Tongue (tissue), 2 donors: Measurements from ENCODE around the gene TMEM217. TPM values are rescaled to one million over a fixed set of nuclear protein-coding genes. Genes with fewer than 3 reads are reported as not detected.
A peak's percentile ranks its signal among the peaks of the same experiment; 100 is the strongest.

Source experiments
- DNase-seq: peaks from one replicate; pipeline ENCODE4 v3.0.0-alpha.2; 2015
- total RNA-seq: library from RNA; depleted of rRNA; stranded (reverse); fragments of >200 nt; gene quantifications from one replicate; pipeline ENCODE4 v1.2.3, GENCODE V29; 2014

Gene TMEM217
- total RNA-seq, 1 donor from 2014 or later, result 0.31 TPM

DNA sequence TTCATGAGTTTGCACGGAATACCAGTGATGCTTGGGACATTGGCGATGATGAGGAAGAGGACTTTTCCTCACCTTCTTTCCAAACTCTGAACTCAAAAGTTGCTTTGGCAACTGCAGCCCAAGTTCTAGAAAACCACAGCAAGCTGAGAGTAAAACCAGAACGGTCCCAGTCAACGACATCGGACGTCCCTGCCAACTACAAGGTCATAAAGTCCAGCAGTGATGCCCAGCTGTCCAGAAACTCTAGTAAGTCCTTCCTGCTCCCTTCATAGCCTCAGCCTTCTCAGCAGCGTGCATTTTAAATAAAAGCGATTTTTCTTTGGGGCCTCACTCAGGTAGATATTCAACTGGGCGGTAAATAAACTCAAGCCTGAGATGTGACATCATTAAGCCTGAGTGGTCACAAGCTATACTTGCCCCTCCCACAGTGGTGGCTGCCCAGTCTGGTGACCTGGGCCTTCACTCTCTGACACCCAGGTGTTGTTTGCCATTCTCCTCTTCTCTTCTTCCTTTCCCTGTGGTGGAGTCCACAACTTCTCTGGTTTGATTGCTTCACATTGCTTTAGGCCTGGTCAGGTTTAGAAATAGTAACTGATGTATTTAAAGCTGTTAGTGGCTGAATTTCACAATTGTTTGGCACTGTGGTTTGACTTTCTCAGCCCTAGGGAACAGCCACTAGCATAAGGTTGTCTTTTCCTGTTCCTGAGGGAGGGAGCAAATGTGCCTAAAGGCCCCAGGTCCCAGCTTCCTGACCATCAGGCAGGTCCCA lies 21.6 kb upstream of the TMEM217 start:
- DNase-seq, result no peak

- no peak for DNase-seq
Measured at GRCh38 chr6:37277001-37277409, 19.1 kb upstream of the TMEM217 start.

- DNase-seq, result no peak
Measured at GRCh38 chr6:37275350-37275749, 17.4 kb upstream of the TMEM217 start.

GRCh38 chr6:37273690-37274089 lies 15.7 kb upstream of the TMEM217 start:
- no peak for DNase-seq

DNA sequence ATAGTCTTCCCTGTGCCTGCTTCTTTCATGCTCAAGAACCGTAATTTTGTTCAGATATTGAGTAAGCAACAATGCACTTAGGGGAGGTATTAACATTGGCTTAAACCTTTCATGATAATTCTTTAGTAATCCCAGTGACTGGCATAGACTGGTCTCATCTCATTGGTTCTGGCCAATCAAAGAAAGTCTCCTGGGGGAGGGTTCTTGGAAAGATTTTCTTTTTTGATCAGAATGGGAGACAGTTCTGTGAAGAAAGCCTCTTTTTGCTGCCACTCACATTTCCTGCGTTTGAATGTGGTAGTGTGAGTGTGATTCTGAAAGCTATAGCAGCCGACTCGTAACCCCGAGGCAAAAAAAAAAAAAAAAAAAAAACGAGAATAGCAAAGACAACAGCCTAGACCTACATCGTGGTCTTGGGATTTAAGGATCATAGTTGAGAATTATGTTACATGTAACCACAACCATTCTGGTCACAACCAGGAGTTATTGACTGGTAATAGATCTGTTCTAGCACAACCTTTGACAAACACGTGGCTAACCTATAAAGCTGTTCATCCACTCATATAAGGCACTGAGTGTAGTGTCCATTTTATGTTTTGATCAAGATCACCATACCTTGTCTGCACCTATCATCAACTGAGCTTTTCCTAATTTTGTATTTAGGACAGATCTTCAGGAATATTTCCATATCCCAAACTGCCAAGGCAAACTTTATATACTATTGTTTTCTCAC lies 15.1 kb upstream of the TMEM217 start:
- DNase-seq, result no peak

GRCh38 chr6:37269105-37269504 lies 11.2 kb upstream of the TMEM217 start:
- DNase-seq, result no peak

GRCh38 chr6:37265860-37266259 lies 7.9 kb upstream of the TMEM217 start:
- no peak for DNase-seq

DNA sequence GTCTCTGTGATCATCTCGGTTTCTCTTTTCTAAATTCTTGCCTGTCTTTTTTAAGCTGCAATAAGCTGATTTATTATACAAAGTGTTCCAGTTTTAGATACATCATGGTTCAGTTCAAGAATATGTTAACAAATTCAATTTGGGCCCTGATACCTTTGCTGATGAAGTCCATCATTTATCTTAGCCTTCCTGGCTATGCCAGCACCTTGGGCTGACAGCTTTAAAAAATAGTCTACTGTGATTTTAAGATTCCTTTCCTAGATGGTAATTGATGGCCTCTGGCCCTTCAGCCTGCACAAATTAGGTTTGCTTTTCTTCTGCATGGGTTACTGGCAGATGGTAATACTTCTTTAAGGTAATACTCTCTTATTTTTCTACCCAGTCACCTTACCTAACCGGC lies 7.1 kb upstream of the TMEM217 start:
- DNase-seq, result no peak

- DNase-seq, result no peak
Measured at GRCh38 chr6:37262446-37263026, 4.6 kb upstream of the TMEM217 start.

DNA sequence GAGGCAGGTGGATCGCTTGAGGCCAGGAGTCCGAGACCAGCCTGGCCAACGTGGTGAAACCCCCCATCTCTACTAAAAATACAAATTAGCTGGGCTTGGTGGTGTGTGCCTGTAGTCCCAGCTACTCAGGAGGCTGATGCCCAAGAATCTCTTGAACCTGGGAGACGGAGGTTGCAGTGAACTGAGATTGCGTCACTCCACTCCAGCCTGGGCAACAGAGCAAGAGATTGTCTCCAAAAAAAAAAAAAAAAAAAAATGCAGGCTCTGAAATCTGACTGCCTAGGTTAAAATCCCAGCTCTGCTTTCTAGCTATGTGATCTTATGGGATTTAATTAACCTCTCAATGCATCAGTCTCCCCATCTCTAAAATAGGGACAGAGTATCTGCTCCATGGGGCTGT lies 3.3 kb upstream of the TMEM217 start:
- no peak for DNase-seq

GRCh38 chr6:37260444-37260843 lies 2.5 kb upstream of the TMEM217 start:
- DNase-seq, result no peak

- DNase-seq, result no peak
Measured at GRCh38 chr6:37260040-37260439, 2.1 kb upstream of the TMEM217 start.

DNA sequence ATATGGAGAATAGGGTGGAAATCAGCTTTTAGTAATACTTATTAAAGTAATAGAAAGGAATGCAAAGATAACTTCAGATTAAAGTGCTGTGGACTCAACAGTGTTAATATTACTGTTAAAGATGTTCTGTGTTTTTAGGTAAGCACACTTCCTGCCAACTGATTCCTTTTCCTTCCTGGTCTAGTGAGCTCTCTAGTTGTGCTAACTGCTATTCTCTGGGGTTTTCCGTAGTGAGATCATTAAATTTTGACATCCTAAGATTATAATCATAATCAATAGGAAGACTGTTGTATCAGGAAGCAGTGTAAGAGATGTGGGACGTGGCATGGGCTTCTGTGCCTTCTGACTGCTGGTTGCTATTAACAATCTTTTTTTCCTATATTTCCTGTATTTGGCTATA lies 1.2 kb upstream of the TMEM217 start:
- no peak for DNase-seq

DNA sequence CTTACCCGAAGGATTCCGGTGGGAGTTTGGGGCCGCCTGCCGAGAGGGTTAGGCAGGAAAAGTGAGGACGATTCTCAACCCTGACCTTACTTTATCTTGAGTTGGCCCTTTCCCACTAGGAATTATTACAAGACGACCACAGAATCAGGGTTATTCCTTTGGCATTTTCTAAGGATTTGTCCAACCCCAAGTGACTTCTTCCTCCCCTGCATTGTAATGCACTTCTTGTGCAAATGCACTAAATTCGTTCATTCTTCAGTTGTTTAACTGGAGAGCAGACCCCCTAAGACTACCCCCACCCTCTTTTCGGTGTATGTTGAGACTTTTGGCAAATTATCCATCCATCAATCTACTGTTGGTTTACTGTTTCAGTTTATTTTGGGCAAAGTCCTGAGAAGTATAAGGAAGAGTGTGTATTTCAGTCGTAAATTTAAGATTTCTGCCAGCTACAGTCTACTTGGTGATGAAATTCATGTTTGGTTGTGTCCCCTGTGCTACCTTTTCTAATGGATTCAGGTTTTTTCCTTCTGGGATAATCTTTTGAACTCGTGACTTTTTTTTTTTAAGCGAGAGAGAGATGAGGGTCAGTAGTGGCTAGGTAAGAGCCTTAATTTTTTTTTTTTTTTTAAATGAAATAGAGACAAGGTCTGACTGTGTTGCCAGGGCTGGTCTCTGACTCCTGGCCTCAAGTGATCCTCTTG lies 611 bp upstream of the TMEM217 start:
- no peak for DNase-seq

DNA sequence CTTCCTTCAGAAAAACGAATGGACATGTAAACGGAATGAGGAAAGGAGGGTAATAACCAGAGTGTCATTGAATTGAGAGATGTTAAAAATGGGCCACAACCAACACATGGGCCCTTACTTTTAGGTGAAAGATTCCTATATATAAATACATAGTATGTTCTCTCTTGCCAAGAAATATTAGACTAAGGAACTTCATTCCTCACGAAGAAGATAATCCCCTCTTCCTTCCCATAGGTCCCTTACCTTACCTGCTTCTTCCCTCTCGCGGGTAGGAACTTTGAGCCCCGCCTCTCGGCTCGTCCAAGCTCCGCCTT lies 667 bp downstream of the TMEM217 start:
- no peak for DNase-seq

DNA sequence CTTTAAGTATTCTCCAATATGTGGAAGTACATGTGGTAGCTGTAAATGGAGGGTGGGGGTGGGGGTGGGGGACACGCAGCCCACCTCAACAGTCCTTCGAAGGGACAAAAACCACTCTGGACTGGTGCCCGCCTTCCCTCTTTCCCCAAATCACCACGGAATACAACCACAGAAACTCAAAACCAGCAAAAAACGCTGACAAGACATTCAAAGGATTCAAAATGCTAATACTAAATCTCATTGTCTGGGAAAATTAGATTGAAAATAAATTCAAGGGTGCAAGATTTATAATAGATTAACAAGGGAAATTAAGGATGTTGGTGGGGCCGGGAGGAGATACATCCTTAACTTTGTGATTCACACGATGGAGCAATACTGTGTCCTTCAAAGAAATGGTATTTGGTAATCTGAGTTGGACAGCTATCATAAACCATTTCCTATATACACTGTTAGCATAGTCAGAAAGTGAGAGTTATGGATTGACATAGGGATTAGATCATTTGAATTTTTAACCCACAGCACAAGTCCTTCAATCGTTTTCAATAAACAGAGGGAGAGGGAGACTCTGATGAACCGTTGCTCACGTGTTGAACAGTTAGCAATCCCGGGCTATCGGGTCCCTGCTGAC lies 1.1 kb downstream of the TMEM217 start:
- peak; percentile 8 for DNase-seq

DNA sequence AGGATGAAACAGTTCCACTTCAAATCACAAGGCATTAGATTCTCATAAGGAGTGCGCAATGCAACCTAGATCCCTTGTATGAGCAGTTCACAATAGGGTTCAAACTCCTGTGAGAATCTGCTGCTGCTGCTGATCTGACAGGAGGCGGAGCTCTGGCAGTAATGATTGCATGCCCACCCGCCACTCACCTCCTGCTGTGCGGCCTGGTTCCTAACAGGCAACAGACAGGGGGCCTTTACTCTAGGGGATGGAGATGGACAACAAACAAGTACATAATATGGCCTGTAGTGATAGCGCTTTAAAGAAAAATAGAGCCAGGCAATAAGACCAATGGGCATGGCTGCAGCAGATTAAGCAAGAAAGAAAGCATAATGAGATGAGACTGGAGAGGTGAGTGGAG lies 3.1 kb downstream of the TMEM217 start:
- DNase-seq, result no peak

DNA sequence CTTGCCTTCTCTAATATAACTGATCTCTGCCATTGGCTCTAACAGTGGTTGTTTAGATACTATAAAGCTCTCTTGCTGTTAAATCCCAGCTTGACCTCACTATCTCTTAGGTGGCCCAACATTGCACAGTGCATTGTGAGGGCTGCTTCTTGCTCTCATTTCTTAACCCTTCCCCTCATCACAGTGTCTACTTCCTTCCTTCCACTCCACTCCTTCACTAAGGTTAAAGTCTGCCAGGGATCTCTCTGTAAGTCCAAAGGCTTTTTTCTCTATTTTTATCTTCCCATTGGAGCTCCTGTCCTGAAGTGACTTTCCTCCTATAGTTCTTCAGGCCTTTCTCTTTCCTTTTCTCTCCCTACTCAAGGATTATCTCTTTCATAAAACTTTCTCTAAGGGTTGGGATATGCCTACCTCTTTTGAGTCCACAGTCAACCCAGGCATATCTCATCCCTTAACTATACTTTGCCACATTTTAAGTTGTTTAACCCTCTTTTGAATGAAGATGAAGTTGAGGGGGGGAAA lies 4.4 kb downstream of the TMEM217 start:
- no peak for DNase-seq

GRCh38 chr6:37251211-37251780 lies 6.6 kb downstream of the TMEM217 start:
- DNase-seq, result no peak

- peak; percentile 96 for DNase-seq
Measured at GRCh38 chr6:37244430-37245310, 13.3 kb downstream of the TMEM217 start.

- DNase-seq, result no peak
Measured at GRCh38 chr6:37243816-37244370, 14.1 kb downstream of the TMEM217 start.
